ENCODE data around the gene FAM53B.

FAM53B gene

DNA sequence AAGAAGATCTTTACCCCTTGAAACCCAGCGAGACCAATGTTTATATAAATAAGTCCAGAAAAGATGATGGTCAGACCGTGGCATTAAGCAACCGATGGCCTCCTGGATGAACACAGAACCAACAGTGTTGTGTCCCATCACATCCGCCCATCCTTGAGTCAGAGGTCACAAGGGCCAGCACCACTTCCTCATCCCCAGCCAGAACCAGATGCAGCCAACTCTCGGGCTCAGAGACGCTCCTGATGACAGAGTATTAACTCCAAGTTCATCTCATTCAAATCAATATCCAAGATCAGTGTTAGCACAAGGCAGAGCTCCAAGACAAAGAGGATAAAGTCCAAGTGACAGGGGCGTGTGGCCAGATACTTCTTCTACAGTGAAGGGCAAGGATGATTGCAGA is 63.5 kb downstream of the FAM53B start:
- DNase-seq (ENCODE audit: low read depth, low spot score): no peak

DNA sequence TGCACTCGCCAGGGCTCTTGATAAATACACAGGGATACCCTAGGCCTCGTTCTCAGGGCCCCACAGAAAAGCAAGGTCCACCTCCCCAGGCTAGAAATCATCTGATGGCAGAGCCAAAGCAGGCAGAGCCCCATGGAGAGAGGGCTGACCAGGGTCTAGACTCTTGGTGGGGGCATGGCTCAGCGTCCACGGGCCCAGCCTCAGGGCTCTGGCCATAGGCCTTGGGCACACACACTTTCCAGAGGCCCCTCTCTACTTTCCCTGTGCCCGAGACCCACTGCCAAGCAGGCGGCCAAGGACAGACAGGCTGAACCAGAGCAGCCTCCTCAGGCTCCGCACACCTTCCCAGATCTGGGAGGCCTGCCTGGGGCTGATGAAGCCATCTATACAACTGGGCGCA is 64.8 kb downstream of the FAM53B start:
- no peak for DNase-seq (ENCODE audit: low read depth, low spot score)

DNA sequence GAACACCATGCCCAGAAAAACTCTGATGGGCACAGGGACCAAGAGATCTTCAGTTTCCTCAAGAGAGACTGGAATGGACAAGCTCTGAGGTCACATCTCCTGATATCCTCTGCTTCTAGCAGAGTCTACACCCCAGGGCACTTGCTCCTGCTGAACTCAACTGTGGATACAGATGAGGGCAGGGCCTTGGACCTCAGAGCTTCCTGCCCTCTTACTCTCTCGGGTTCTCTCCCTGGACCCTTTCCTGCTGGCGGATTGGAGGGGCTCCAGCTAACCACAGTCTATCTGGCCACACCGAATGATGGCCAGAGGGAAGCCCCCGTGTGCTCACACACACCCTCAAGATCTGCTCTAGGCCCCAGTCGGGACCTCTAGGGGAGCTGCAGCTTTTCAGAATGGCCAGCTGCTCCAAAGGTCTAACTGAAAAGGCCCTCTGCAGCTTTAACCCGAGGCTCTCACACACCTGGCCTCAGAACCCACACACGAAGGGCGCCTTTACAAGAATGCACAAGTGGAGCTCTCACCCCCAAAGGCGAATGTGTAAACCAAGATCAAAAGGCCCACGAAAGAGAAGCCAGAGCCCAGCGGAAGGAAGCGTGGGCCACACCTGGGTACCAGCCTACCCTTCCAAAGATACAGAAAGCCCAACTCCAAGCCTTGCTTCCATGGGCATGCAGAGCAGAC is 65.5 kb downstream of the FAM53B start:
- DNase-seq (ENCODE audit: low read depth, low spot score): no peak

DNA sequence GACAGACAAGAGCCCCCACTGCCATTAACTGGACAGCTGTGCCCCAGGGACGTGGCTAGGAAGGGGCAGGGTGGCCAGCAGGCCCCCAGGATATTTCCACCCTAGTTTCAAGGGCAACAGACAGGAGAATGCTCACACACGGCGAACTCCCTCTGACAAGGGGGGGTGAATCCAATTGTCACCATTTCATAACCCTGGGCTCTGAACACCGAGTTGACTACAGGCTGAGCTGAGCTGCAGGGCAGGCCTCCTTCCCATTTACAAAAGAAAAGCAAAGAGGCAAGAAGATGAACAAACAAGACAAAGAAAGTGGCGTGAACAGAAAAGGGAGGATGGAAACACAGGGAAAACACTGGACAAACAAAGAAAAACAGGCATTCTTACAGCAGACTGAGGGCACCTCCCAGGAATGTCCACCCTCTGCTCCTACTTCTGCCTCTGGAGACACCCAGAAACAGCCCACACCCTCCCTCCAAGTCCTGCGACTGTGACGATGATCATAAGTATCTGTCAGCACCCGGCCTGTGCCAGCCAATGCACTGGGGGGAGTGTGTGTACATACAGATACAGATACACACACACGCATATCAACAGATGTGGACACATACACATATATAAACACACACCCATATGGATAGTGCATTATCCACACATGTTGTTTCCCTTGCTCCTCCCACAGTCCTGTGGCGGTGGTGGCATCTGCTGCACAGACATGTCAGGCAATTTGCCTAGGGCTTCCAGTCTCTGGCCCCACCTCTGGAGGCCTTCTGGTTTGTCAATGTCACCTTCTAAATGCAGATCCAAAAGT is 66.2 kb downstream of the FAM53B start:
- no peak for DNase-seq (ENCODE audit: low read depth, low spot score)

DNA sequence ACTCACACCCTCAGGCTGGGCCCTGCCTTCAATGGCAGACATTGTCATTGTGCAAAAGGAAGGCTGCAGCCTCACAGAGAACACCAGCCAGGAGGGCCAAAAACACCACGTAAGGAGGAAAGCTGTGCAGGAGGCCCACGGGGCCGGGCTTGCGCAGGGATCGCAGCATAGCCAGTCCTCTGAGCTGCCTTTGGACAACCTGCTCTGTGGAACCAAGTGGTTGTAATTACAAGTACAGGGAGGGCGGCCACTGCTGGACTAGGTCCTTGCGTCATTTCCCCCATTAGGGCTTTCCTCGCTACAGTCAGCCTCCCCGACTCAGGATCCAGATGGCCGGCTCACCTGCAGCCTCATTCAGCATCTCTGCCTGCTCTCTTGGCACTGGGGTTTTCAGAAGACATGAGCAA is 66.9 kb downstream of the FAM53B start:
- no peak for DNase-seq (ENCODE audit: low read depth, low spot score)

DNA sequence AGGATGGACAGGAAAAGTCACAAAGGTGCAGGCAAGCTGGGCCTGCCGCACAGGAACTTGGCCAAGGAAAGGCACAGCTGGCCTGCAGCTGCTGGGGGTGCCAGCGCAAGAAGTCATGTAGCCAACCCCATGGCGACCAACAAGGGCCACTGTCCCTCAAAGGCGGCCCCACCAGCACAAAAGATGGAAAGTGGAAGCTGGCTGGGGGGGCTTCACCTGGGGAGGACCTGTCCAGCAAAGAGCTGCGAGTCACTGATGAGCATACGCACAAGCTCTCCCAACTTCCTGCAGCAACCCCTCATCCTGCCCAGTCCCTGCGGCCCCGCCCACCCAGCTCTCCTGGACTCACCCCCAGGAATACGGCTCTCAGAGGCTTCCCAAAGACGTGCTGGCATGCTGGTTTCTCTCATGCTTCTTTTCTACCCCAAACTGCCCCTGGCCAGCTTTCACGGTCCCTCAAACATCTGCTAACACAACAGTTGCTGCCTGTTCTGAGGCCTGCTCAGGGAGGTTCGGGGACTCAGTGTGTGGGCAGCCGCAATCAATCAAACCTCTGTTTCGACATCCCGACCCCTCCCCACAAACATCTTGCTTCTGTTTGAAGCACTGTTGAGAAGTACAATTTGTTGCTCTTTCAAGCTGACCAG is 67.6 kb downstream of the FAM53B start:
- no peak for DNase-seq (ENCODE audit: low read depth, low spot score)

DNA sequence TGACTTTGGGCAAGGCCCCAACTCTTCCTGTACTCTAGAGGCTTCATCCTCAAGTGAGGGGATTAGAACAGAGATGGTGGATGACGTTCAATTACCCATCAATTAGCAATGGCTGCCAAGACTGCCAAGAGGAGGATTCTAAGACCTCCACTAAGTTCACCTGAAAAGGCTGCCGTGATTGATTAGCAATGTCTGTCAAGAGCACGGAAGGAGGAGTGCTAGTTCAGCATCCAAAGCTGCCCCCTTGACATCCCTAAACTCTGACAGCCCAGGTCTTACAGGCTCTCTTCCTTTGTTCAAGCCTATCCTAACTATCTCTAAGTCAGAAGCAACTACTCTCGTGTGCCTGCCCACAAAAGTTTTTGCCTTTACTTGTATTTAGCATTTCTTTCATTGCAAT is 68.4 kb downstream of the FAM53B start:
- no peak for DNase-seq (ENCODE audit: low read depth, low spot score)

DNA sequence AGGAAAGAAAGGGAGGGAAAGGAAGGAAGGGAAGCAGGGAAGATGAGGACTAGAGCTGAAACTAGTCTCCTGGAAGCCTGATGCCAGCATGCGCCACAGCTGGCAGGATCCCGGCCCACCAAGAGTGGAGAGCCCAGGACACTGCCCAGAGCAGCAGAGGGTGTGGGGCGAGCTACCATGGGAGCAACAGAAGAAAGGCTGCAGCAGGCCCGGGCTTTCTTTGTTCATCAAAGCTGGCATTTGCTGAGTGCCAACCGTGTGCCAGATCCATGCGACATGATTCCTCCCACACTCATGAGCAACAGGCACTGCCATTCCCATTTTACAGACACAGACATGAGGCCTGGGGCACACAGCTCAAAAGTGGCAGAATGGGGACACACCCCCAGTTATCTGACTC is 68.9 kb downstream of the FAM53B start:
- no peak for DNase-seq (ENCODE audit: low read depth, low spot score)

DNA sequence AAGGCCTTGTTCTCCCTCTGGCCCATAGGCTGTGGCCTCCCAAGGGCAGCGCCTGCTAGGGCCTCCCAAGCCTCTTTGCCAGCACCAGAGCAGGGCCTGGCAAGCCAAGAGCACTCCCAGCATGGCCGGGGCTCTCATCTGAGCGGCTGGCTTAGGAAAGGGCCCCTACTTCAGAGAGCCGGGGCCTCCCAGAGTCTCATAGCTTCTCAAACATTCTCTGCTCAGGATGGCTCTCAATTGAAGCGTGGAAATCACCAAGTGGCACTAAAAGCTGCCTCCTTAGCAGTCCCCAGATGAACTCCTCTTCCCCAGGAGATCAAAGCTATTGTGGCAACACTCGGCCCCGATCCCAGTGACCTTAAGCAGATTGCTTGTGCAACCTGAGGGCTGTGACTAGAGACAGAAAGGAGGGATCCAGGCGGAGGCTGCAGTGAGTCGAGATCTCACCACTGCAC is 69.4 kb downstream of the FAM53B start:
- DNase-seq (ENCODE audit: low read depth, low spot score): no peak

DNA sequence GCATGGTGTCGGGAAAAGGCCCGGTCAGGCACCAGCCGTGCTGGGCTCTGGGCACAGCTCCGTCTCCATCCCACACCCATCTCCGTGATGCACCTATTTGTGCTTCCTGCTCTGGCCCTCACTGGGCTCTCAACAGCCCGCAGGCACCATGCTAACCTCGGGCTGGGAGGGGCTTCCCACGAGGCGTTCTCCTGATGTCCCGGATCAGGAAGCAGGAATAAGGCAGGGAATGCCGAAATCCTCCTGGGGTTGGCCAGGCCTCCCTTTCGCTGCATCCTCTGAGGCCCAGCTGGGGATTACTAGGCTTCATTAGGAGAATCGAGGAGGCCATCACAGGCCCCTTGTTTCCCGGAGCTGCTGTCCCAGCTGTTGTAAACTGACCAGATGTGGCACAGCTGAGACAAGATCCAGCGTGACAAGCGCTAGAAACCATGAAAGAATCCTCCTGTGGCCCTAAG is 72.0 kb downstream of the FAM53B start:
- no peak for DNase-seq (ENCODE audit: low read depth, low spot score)

DNA sequence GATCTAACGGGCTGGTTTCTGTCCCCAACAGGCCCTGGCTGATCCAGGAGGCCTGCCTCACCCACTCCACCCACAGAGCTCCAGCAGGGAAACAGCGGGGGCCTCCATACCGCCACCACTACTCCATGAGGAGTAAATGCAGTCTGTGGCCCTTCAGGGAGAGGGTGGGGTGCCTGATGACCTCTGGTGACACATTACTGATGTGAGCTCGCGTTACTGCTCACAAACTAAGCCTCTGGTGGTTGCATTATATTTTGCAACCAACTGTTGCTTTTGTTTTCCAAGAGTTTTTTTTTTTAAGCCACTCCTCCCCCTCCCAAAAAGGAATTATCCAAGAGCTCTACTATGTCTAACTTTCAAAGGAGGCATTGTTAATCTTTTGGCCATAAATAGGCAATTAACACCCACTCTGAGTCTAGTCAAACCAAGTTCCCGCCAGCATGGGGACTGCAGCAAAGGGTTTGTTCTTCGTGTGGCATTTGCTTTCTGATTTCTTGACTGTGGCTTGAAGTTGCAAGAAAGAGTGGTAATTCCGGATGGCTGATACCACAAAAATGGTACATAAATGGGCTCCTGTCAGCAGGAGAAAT is 72.6 kb downstream of the FAM53B start:
- DNase-seq (ENCODE audit: low read depth, low spot score): no peak

DNA sequence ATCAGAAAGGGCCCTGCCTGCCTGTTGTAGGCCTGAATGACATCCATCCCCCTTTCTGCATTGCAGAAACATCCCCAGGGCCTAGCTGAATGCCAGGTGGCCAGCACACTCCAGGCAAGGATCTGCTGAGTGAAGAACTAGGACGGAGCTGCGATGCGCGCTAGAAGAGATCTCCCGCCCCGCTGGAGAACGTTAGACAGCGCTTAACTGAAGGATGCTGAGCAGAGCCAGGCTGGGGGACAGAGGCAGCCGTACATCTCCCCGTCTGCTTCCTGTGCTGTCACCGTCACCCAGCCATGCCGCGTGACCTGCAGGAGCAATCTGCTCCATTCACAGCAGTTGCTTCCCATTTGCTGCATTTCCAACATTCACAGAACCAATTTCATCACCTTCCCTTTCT is 73.3 kb downstream of the FAM53B start:
- DNase-seq (ENCODE audit: low read depth, low spot score): no peak

DNA sequence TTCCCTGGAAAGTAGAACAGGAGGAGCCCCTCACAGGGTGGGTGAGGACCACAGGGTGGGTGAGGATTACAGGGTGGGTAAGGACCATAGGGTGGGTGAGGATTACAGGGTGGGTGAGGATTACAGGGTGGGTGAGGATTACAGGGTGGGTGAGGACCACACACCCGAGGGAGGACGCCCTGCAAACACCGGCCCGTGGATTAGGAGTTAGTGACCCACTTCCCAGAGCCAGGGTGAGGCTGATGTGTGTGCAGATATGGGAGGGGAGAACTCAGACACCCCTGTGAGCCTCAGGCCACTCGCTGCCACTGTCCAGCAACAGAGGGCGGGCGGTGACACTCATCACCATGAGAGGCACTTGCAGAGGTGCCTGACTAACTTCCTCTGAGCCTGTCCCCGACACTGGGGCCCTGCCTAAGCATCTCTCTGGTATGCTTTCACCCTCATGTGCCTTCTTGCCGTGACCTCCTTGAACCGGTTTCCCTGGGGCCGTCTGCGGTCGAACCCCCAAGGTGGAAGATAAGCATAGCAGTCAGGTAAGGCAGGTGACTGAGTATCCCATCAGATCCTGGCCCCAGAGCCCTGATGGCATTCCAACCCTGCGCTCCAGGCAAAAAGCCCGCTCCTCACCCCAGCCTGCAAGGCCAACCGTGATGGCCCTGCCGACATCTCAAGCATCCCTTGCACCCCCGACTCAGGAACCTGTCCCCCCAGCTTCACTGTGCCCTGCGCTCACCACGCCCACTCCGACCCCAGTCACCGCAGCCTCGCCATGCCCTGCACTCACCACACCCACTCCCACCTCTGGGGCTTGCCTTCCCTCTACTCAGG is 74.1 kb downstream of the FAM53B start:
- DNase-seq (ENCODE audit: low read depth, low spot score): no peak

DNA sequence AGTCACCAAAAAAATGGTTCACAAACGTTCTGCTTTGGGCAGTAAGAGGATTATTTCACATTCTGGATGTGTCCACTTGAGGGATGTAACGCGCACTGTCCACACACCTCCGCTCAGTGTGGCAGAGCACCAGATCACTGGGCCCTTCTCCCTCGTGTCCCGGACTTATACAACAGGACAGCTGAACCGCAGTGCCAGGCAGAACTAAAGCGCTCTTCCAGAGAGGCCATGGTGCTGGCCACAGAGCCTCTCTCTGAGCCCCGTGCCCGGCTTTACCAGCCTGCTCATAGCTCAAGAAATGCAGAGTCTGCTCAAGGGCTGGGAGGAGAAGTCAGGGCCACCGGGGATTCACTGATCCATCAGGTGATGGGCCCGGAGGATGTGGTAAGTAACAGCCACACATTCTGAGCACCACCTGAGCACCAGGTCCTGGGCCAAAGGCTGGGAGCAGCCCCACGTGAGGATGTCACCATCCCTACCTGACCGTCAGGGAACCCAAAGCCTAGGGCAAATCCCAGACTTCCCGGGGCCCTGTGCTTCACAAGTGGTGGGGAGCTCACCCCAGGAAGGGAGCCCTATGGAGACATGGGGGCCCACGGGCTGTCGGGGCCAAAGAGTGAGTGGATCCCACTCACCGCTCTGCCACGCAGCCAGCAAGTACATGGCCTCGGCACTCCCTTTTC is 74.9 kb downstream of the FAM53B start:
- DNase-seq (ENCODE audit: low read depth, low spot score): no peak

DNA sequence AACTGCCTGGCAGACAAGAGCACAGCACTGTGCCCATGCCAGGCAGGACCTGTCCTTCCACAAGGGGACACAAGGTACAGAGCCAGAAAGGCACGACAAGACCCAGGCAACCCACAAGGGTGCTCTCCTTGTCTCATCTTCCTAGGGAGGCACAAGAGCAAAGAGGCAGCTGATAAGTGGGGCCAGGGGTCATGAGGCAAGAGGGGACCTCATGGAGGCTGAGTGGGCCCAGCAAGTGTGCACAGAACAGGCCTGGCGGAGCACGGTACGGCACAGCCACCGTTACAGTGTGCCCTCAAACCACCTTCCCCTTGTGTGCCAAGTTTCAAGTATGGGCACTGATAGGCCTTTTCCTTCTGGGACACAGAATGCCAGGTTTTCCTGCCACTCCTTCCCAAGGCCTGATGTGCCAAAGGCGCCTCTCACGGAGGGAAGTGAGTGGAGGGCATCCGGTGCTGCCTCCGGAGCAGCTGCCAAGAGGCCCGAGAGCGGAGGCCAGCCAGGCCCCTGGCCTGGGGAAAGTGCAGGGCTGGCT is 75.6 kb downstream of the FAM53B start:
- DNase-seq (ENCODE audit: low read depth, low spot score): no peak

DNA sequence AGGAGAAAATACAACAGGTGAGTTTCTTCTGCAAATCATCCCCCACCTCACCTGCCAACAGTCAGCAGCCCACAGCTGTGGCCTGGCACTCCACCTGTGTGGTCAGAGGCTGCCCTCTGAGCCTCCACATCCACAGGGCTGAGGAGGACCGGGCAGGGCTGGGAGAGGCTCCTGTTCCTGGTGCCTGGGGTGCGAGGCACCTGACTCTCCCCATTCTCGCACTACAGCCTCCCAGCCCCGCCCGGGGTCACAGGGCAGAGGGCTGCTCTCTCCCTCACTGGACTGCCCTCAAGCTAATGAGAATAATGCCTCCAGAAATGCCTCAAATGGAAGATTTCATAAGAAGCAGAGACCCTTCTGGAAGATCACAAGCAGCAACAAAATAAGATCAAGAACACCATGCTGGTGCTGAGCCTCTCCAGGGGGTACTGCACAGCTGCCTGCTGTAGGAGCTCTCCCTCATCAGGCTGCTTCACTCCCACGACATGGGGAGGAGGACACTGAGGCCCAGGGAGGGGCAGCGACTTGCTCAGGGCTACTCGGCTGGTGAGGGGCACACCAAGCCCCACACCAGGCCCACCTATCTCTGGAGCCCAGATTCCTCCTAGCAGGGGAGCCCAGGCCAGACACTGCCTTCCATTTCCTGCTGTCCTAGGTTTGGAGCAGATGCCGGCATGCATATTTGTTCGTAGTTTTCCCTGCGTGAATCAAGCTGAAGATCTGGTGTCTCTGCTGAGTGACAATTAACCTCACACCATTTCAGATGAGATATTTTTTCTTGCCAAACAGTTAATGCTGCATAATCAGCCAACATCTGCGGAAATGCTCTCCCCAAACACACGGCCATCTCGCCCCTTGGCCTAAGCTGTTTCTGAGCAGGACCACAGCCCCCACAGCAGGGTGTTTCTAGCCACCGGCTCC is 76.5 kb downstream of the FAM53B start:
- no peak for DNase-seq (ENCODE audit: low read depth, low spot score)

DNA sequence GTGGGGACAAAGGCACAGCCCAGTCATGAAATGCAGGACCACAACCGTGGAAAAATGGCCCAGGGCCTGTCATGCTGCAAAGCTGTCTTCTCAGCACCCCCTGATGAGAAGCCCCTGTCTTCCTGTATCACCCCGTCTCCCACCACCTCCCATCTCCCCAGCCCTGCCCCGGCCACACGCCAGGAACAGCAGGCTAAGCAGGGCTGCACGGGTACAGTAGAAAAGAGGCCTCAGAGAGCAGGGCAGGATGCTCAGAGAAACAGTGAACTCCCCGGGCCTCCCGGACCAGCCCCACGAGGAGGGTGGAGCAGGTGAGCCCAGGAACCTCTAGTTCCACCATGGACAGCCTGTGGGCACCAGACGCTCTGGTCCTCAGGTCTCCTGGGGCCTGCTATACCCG is 77.7 kb downstream of the FAM53B start:
- DNase-seq (ENCODE audit: low read depth, low spot score): no peak

DNA sequence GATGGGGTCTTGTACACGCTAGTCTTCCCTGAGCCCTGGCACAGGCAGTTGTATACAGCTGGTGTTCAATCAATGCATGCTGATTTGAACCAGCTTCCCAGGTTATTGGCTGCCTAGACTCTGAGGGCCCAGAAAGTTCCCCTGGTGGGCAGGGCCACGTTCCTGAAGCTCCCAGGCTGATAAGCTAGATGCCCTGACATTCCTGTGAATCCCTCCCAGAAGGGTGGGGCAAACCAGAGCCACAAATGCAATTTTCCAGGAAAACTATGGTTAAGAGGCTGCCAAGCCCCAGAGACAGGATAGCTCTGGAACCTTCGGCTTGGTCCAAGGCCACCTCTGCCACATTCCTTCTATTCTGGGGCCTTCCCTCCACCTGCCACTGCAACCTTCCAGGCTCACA is 78.2 kb downstream of the FAM53B start:
- DNase-seq (ENCODE audit: low read depth, low spot score): no peak

DNA sequence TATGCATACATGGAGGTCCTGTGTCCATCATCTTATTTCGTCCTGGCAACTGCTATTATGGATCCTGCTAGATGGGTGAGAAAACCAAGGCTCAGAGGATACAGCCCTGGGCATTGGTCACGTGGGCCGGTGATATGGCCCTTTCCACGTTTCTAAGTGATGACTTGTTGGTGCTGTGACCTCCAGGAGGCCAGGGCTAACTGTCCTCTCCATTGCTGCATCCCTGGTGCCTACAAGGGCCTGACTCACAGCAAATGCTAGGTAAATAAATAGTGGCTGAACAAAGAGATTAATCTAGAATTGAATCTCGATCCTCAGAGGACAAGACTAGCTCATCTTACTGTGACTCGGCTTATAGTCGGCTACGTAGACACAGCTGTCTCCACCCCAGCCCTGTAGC is 78.6 kb downstream of the FAM53B start:
- no peak for DNase-seq (ENCODE audit: low read depth, low spot score)
